Measurements from ENCODE around the gene CEP63.

DNA sequence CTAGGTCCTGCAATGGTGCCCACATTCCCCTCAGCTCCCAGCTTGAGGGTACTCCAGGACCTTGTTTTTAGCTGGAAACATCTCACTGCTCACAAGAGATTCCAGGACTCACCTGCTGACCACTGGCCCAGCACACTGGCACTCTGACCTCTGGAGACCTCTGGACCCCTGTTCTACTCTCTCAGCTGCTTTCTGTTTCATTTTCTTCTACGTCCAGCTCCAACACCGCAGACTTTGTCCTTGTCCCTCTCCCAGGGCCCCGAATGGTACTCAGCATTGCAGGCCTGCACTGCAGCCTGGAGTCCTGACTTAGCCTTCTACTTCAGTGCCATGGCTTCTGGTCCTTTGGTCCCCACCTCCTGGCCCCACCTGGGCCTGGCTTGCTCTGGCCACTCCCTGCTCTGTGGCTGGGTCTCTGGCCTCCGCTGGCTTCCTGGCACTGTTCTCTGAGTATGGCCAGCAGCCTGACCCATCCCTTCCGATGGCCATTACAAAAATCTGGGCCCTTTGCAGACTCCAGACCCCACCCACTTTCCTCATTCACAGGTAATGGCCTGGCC, 137.0 kb downstream of the CEP63 start:
- TF ChIP-seq, protein P1, sequence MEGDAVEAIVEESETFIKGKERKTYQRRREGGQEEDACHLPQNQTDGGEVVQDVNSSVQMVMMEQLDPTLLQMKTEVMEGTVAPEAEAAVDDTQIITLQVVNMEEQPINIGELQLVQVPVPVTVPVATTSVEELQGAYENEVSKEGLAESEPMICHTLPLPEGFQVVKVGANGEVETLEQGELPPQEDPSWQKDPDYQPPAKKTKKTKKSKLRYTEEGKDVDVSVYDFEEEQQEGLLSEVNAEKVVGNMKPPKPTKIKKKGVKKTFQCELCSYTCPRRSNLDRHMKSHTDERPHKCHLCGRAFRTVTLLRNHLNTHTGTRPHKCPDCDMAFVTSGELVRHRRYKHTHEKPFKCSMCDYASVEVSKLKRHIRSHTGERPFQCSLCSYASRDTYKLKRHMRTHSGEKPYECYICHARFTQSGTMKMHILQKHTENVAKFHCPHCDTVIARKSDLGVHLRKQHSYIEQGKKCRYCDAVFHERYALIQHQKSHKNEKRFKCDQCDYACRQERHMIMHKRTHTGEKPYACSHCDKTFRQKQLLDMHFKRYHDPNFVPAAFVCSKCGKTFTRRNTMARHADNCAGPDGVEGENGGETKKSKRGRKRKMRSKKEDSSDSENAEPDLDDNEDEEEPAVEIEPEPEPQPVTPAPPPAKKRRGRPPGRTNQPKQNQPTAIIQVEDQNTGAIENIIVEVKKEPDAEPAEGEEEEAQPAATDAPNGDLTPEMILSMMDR (conservative IDR thresholded peaks at IDR 0.05): no peak
- no peak for TF ChIP-seq ZFX (IDR thresholded peaks at IDR 0.05)

Measured in C4-2B (cell line).